Measurements from ENCODE around the gene CHSY1.

The CHSY1 gene

DNA sequence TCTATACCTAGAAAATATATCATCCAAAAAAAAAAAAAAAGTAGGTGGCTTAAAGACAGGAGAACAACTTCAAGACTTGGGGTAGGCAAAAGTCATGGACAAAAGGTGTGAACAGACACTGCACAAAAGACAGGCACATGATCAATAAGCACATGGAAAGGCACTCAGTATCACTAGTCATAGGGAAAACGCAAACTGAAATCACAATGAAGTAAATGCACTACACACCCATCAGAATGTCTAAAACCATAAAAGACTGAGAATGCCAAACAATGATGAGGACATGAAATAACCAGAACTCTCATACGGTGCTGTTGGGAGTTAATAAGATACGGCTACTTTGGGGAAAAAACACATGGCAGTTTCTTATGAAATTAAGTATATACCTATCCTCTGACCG is 40.0 kb downstream of the CHSY1 start:
- H3K4me1 ChIP-seq (ENCODE audit: control insufficient read depth in 2 of 2, insufficient read depth in 2 of 2, low read length in 2 of 2) = peaks cover 2% of the 10 kb centered on the region in 2 donors
- H3K4me3 ChIP-seq (ENCODE audit: low read length in 2 of 2) = no peak overlapping the region
- H3K9me3 ChIP-seq (ENCODE audit: control insufficient read depth in 2 of 2, low read length in 2 of 2) = no peaks in the 10 kb centered on the region
- H3K27ac ChIP-seq (ENCODE audit: low read depth in 2 of 2, low read length in 2 of 2) = no peak overlapping the region
- H3K36me3 ChIP-seq (ENCODE audit: control insufficient read depth in 2 of 2, insufficient read depth in 2 of 2, low read length in 2 of 2) = peaks cover 3 to 6% of the 10 kb centered on the region in 2 donors
- no peak overlapping the region for H3K9ac ChIP-seq (ENCODE audit: low read depth in 1 of 2, low read length in 2 of 2)
- H3K27me3 ChIP-seq (ENCODE audit: control insufficient read depth in 2 of 2, insufficient read depth in 2 of 2, low read length in 2 of 2) = no peaks in the 10 kb centered on the region

GRCh38 chr15:101210466-101210865 is 41.4 kb downstream of the CHSY1 start:
- Histone ChIP-seq H3K4me3 (ENCODE audit: low read length in 2 of 2) (no peak overlapping the region), H3K27me3 (ENCODE audit: control insufficient read depth in 2 of 2, insufficient read depth in 2 of 2, low read length in 2 of 2) (no peaks in the 10 kb centered on the region), H3K36me3 (ENCODE audit: control insufficient read depth in 2 of 2, insufficient read depth in 2 of 2, low read length in 2 of 2) (peaks cover 3 to 6% of the 10 kb centered on the region in 2 donors), H3K27ac (ENCODE audit: low read depth in 2 of 2, low read length in 2 of 2) (no peak overlapping the region), H3K9me3 (ENCODE audit: control insufficient read depth in 2 of 2, low read length in 2 of 2) (no peaks in the 10 kb centered on the region), H3K4me1 (ENCODE audit: control insufficient read depth in 2 of 2, insufficient read depth in 2 of 2, low read length in 2 of 2) (peaks cover 2% of the 10 kb centered on the region in 2 donors), H3K9ac (ENCODE audit: low read depth in 1 of 2, low read length in 2 of 2) (no peak overlapping the region)

- Histone ChIP-seq H3K27ac (ENCODE audit: low read depth in 2 of 2, low read length in 2 of 2) (no peak overlapping the region), H3K4me1 (ENCODE audit: control insufficient read depth in 2 of 2, insufficient read depth in 2 of 2, low read length in 2 of 2) (peaks cover 2% of the 10 kb centered on the region in 2 donors), H3K27me3 (ENCODE audit: control insufficient read depth in 2 of 2, insufficient read depth in 2 of 2, low read length in 2 of 2) (no peaks in the 10 kb centered on the region), H3K9ac (ENCODE audit: low read depth in 1 of 2, low read length in 2 of 2) (no peak overlapping the region), H3K9me3 (ENCODE audit: control insufficient read depth in 2 of 2, low read length in 2 of 2) (no peaks in the 10 kb centered on the region), H3K36me3 (ENCODE audit: control insufficient read depth in 2 of 2, insufficient read depth in 2 of 2, low read length in 2 of 2) (peaks cover 3 to 6% of the 10 kb centered on the region in 2 donors), H3K4me3 (ENCODE audit: low read length in 2 of 2) (no peak overlapping the region)
These were observed 41.8 kb downstream of the CHSY1 start for GRCh38 chr15:101210058-101210457.

- peaks cover 3 to 4% of the 10 kb centered on the region in 2 donors for H3K36me3 ChIP-seq (ENCODE audit: control insufficient read depth in 2 of 2, insufficient read depth in 2 of 2, low read length in 2 of 2)
- H3K9ac ChIP-seq (ENCODE audit: low read depth in 1 of 2, low read length in 2 of 2) = no peak overlapping the region
- H3K4me1 ChIP-seq (ENCODE audit: control insufficient read depth in 2 of 2, insufficient read depth in 2 of 2, low read length in 2 of 2) = peaks cover 2% of the 10 kb centered on the region in 2 donors
- H3K27ac ChIP-seq (ENCODE audit: low read depth in 2 of 2, low read length in 2 of 2) = no peak overlapping the region
- no peaks in the 10 kb centered on the region for H3K9me3 ChIP-seq (ENCODE audit: control insufficient read depth in 2 of 2, low read length in 2 of 2)
- no peaks in the 10 kb centered on the region for H3K27me3 ChIP-seq (ENCODE audit: control insufficient read depth in 2 of 2, insufficient read depth in 2 of 2, low read length in 2 of 2)
- H3K4me3 ChIP-seq (ENCODE audit: low read length in 2 of 2) = no peak overlapping the region
These were observed 42.5 kb downstream of the CHSY1 start for GRCh38 chr15:101209285-101209845.

DNA sequence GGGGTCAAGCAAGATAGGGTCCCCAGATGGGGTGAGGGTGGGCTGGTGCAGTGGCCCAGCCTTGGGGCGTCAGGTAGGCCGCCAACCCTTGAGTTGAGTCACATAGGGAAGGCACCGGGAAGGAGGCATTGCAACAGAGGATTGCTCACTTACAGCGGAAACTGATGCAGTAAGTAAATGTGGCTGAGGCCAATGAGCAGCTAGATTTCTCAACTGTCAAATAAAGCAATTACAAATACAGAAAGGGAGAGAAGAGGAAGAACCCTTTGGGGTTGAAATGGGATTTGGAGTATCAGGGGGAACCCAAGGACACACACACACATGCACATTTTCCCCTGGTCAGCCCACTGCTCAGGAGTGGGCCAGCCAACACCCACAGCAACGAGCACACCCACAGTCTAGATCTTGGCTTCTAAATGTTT is 44.0 kb downstream of the CHSY1 start:
- peaks cover 2 to 4% of the 10 kb centered on the region in 2 donors for H3K4me1 ChIP-seq (ENCODE audit: control insufficient read depth in 2 of 2, insufficient read depth in 2 of 2, low read length in 2 of 2)

DNA sequence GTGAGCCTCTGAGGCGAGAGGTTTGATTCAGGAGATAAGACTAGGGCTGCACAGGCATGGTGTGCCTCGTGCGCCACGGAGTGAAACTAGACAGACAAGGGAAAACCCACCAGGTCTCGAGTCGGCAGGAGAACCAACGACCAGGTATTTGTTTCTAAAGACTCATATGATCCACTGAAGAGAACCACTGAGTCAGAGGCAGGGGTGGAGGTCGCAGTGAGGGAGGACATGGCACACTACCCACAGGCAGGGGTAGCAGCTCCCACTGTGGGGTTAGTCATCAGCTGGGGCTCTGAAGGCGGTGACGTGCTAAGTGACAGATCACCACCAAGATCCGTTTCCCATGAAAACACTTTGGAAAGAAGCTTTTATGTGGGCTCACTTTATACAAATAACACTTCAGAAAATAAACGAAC is 45.7 kb downstream of the CHSY1 start:
- H3K27me3 ChIP-seq (ENCODE audit: control insufficient read depth in 2 of 2, insufficient read depth in 2 of 2, low read length in 2 of 2) = no peaks in the 10 kb centered on the region
- H3K27ac ChIP-seq (ENCODE audit: low read depth in 2 of 2, low read length in 2 of 2) = no peak overlapping the region
- peaks cover 8 to 9% of the 10 kb centered on the region in 2 donors for H3K4me1 ChIP-seq (ENCODE audit: control insufficient read depth in 2 of 2, insufficient read depth in 2 of 2, low read length in 2 of 2)
- no peak overlapping the region for H3K4me3 ChIP-seq (ENCODE audit: low read length in 2 of 2)
- no peak overlapping the region for H3K9ac ChIP-seq (ENCODE audit: low read depth in 1 of 2, low read length in 2 of 2)
- H3K9me3 ChIP-seq (ENCODE audit: control insufficient read depth in 2 of 2, low read length in 2 of 2) = no peaks in the 10 kb centered on the region
- no peaks in the 10 kb centered on the region for H3K36me3 ChIP-seq (ENCODE audit: control insufficient read depth in 2 of 2, insufficient read depth in 2 of 2, low read length in 2 of 2)

More for the DNA sequence above, 44.0 kb downstream of the CHSY1 start:
- Histone ChIP-seq H3K4me3 (ENCODE audit: low read length in 2 of 2) (no peak overlapping the region), H3K27me3 (ENCODE audit: control insufficient read depth in 2 of 2, insufficient read depth in 2 of 2, low read length in 2 of 2) (no peaks in the 10 kb centered on the region), H3K9me3 (ENCODE audit: control insufficient read depth in 2 of 2, low read length in 2 of 2) (no peaks in the 10 kb centered on the region), H3K36me3 (ENCODE audit: control insufficient read depth in 2 of 2, insufficient read depth in 2 of 2, low read length in 2 of 2) (no peaks in the 10 kb centered on the region), H3K9ac (ENCODE audit: low read depth in 1 of 2, low read length in 2 of 2) (no peak overlapping the region), H3K27ac (ENCODE audit: low read depth in 2 of 2, low read length in 2 of 2) (no peak overlapping the region)

DNA sequence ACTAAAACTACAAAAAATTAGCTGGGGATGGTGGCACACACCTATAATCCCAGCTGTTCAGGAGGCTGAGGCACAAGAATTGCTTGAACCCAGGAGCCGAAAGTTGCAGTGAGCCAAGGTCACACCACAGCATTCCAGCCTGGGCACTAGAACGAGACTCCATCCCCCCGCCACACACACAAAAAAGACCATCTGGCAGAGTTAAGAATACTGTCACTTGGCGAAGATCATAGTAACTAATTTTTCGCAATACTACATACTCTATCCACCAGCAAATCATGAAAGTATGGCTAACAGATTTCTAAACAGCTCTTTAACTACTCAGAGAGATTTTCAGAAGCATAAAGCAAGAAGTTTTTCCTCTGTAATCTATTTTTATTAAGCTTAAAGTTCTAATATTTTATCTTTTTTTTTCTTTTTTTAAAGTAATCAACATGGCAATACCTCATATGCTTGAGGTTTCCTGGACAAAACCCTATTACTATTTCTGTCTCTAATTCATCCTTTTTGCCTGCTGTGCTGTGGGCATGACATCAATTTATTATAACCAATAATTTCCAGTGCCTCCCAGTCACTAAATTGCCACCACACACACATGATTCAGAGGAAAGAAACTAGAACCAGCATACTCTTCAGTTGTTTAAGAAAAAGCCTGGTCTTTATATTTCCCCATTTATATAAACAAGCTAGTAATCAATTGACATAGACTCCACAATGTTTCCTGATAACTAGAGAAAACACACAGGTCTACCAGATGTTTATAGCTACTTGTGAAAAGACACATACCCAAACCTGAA is 46.9 kb downstream of the CHSY1 start:
- peaks cover 12% of the 10 kb centered on the region in 2 donors for H3K4me1 ChIP-seq (ENCODE audit: control insufficient read depth in 2 of 2, insufficient read depth in 2 of 2, low read length in 2 of 2)
- no peak overlapping the region for H3K27ac ChIP-seq (ENCODE audit: low read depth in 2 of 2, low read length in 2 of 2)
- no peaks in the 10 kb centered on the region for H3K36me3 ChIP-seq (ENCODE audit: control insufficient read depth in 2 of 2, insufficient read depth in 2 of 2, low read length in 2 of 2)
- no peaks in the 10 kb centered on the region for H3K9me3 ChIP-seq (ENCODE audit: control insufficient read depth in 2 of 2, low read length in 2 of 2)
- no peaks in the 10 kb centered on the region for H3K27me3 ChIP-seq (ENCODE audit: control insufficient read depth in 2 of 2, insufficient read depth in 2 of 2, low read length in 2 of 2)
- H3K9ac ChIP-seq (ENCODE audit: low read depth in 1 of 2, low read length in 2 of 2) = no peak overlapping the region
- H3K4me3 ChIP-seq (ENCODE audit: low read length in 2 of 2) = no peak overlapping the region

GRCh38 chr15:101203607-101204189 is 48.1 kb downstream of the CHSY1 start:
- H3K4me1 ChIP-seq (ENCODE audit: control insufficient read depth in 2 of 2, insufficient read depth in 2 of 2, low read length in 2 of 2) = peaks cover 13 to 17% of the 10 kb centered on the region in 2 donors
- no peaks in the 10 kb centered on the region for H3K36me3 ChIP-seq (ENCODE audit: control insufficient read depth in 2 of 2, insufficient read depth in 2 of 2, low read length in 2 of 2)
- no peak overlapping the region for H3K27ac ChIP-seq (ENCODE audit: low read depth in 2 of 2, low read length in 2 of 2)

GRCh38 chr15:101203029-101203573 is 48.7 kb downstream of the CHSY1 start:
- Histone ChIP-seq H3K4me3 (ENCODE audit: low read length in 2 of 2) (no peak overlapping the region), H3K36me3 (ENCODE audit: control insufficient read depth in 2 of 2, insufficient read depth in 2 of 2, low read length in 2 of 2) (no peaks in the 10 kb centered on the region), H3K4me1 (ENCODE audit: control insufficient read depth in 2 of 2, insufficient read depth in 2 of 2, low read length in 2 of 2) (peaks cover 16 to 17% of the 10 kb centered on the region in 2 donors), H3K27ac (ENCODE audit: low read depth in 2 of 2, low read length in 2 of 2) (no peak overlapping the region), H3K9ac (ENCODE audit: low read depth in 1 of 2, low read length in 2 of 2) (no peak overlapping the region), H3K27me3 (ENCODE audit: control insufficient read depth in 2 of 2, insufficient read depth in 2 of 2, low read length in 2 of 2) (no peaks in the 10 kb centered on the region), H3K9me3 (ENCODE audit: control insufficient read depth in 2 of 2, low read length in 2 of 2) (no peaks in the 10 kb centered on the region)

More at GRCh38 chr15:101203607-101204189, 48.1 kb downstream of the CHSY1 start:
- H3K9me3 ChIP-seq (ENCODE audit: control insufficient read depth in 2 of 2, low read length in 2 of 2) = no peaks in the 10 kb centered on the region
- no peak overlapping the region for H3K9ac ChIP-seq (ENCODE audit: low read depth in 1 of 2, low read length in 2 of 2)
- no peak overlapping the region for H3K4me3 ChIP-seq (ENCODE audit: low read length in 2 of 2)
- H3K27me3 ChIP-seq (ENCODE audit: control insufficient read depth in 2 of 2, insufficient read depth in 2 of 2, low read length in 2 of 2) = no peaks in the 10 kb centered on the region
